GM10847 (cell line): ENCODE data around the gene SLC43A2.

Experiments
- POLR2A ChIP-seq: IDR thresholded peaks from 2 replicates; pipeline ENCODE4 v1.6.1; 2011; ENCODE audit not compliant: insufficient read length; ENCODE audit errors: extremely low read depth

SLC43A2 gene

GRCh38 chr17:1645207-1646171 is 16.9 kb upstream of the SLC43A2 start, which contains the start of gene SCARF1:
Gene SCARF1, minus strand, starts transcription at chr17:1645732. Its CDS starts 35 bp downstream, at chr17:1645697.
- TF ChIP-seq POLR2A: no peak

DNA sequence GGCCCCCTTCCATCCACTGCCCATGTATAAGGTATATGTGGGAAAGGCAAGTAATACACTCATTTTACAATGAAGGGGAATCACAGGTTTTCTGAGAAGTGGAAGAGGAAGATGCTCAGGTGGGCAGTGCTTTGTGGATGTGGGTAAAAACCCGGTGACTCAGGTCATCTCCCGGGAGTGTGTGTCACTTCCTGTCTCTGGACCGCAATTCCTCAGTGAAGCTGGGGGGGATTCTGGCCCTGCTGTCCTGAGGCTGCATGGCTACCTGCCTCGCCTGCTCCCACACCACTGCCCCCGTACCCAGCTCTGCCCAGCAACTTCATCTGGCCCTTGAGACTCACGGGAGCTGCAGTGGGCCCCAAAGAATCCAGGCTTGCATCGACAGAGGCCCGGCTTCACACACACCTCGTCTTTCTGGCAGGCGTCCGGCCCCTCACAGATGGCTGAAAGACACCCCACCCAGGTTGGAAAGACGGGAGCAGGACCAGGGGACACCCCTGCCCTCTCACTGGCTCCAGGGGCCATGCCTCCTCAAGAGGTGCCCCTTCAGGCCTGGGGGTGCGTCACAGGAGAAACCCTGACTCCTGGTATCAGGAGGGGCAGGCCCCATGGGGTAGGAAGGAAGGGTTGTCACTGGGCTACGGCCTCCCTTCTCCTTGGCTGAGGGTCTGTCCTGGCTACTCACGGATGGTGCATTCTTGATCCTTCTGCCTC is 16.0 kb upstream of the SLC43A2 start:
- peak; percentile 18 for TF ChIP-seq POLR2A

GRCh38 chr17:1643999-1644492 is 15.4 kb upstream of the SLC43A2 start:
- TF ChIP-seq POLR2A: no peak

DNA sequence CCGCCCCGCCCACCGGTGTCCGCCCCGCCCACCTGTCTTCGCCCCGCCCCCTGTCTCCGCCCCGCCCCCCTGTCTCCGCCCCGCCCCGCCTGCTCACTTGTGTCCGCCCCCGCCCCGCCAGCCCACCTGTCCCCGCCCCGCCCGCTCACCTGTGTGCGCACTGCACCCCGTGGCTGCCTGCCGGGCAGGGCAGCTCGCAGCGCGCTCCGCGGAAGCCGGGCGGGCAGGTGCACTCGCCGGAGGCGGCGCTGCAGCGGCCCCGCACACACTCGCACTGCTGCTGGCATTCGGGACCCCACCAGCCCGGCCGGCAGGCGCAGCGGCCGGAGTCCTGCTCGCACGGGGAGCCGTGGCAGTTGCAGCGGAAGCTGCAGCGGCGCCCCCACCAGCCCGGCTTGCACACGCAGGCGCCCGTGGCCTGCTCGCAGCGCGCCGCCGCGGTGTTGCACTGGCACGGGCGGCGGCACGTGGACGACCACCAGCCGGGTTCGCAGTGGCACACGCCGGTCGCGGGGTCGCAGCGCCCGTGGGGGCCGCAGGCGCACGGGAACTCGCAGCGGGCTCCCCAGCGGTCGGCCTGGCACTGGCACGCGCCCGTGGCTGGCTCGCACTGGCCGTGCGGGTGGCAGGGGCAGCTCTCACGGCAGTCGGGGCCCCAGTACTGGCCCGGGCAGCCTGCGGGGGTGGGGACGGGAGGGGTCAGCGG is 14.8 kb upstream of the SLC43A2 start:
- no peak for TF ChIP-seq POLR2A

- TF ChIP-seq POLR2A: no peak
Observed at GRCh38 chr17:1641065-1641403, 12.4 kb upstream of the SLC43A2 start.

GRCh38 chr17:1640329-1641064 is 11.9 kb upstream of the SLC43A2 start:
- no peak for TF ChIP-seq POLR2A

DNA sequence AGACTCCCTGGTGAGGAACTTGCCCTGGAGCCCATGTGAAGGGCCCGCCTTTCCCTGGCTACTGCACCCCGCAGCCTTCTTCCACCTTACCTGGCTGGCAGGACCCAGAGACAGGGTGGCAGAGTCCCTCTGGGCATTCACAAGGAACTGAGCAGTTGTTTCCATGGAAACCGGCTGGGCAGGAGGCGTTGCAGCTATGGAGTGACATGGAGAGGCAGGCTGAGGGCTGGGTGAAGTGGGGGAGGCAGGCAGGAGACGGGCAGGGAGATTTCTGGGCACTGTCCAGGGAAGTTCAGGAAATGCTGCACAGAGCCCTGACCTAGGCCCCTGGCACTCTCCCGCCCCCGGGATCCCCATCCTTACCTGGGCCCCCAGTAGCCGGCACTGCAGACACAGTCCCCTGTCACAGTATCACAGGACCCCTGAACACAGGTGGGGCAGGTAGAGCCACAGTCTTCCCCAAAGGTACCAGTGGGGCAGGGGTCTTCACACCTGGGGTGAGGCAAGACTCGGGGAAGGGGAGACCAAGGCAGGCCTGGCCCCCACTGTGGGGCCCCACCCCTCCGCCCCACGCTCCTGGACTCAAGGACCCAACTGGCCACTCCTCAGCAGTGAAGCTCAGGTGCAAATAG is 11.0 kb upstream of the SLC43A2 start:
- TF ChIP-seq POLR2A: no peak

DNA sequence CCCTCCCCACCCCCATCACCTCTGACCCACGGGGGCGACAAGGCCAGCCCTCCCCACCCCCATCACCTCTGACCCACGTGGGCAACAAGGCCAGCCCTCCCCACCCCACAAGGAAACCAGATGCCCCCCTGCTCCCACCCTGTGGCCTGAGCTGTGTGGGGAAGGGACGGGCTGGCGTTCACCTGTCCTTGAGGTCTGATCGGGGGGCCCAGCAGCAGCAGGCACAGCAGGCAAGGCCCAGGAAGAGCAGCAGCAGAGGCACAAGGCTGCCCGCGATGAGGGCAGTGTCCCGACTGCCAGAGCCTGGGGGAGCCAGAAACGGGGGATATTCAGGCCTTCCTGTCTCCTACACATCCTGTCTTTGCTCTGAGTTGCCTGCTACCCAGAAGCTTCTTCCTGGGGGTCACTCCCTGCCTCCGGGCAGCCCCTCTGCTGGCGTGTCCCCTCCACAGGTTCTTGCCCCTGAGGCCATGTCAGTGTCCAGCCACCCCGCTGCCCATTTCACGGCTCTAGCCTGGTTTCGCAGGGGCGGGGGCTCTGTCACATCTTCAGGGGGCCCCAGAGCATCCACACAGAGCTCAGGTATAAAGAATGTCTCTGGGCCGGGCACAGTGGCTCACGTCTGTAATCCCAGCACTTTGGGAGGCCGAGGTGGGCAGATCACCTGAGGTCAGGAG is 10.1 kb upstream of the SLC43A2 start:
- no peak for TF ChIP-seq POLR2A

- TF ChIP-seq POLR2A: no peak
Observed at GRCh38 chr17:1638171-1638590, 9.5 kb upstream of the SLC43A2 start.

DNA sequence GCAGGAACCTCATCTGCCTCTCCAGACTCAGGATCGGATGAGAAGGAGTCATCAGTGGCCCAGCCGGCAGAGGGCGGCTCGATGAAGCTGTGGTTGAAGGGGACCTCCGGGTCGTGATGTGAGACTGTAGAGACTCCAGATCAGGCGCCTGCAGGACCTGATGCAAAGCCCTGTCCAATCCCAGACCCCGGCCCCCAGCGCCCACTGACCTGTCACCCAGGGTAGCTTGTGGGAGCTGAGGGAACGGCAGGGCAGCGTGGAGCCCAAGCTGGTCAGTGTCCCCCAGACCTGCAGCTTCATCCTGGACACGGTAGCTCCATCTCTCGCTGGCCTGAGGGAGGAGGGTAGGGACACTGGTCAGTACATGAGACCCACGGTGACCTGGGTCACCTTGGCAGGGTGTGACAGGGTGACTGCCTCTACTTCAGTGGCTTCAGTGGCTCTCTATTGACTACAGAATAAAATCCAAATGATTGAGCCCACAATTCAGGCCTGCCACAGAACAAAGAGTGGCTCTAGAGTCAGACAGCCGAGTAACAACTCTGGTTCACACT is 8.2 kb upstream of the SLC43A2 start:
- no peak for TF ChIP-seq POLR2A

GRCh38 chr17:1635675-1636465 is 7.2 kb upstream of the SLC43A2 start:
- TF ChIP-seq POLR2A: no peak

DNA sequence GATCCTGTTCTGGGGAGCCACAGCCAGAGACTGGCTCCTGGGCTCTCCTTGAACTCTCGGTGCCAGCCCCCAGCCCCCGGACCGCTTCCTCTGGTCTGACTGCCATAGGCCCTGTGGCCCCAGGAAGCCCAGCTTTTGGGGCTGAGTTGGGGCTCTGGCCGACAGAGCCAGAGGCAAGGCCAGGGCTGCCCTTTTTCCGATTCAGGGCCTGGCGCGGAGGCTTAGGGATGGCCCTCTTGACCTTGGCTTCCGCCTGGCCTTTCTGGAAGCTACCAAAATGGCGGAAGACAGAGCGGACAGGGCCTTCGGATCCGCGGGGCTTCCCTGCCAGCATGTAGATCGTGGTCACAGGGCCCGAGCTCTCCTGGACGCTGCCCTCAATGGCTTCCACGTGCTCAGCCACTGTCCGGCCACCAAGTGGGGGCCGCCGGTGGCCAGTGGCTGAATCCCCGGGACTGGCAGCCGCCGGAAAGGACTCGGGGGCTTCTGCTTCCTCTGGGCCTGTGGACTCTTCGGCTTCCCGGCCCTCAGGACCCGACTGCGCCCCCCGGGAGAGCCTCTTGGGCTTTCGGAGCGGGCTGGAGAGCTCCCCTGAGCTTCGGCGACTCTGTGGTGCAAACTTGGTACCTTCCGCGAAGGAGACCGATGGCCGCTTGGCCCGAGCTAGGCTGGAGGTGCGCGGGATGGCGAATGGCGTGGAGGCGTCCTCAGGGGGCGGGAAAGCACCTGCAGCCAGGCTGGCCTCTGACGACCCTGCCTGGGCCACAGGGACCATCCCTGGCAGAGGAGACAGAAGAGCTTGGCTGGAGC is 6.4 kb upstream of the SLC43A2 start:
- no peak for TF ChIP-seq POLR2A

GRCh38 chr17:1630662-1631061 is 2.0 kb upstream of the SLC43A2 start:
- no peak for TF ChIP-seq POLR2A
